MCF 10A (cell line): ENCODE results near the gene NKX1-1. TPM values are rescaled to one million over a fixed set of nuclear protein-coding genes. Genes with fewer than 3 reads are reported as not detected.

ENCODE experiments used
- BruUV-seq: library from RNA; stranded (reverse); fragments of 400-500 nt; replicated peaks from 2 replicates; lab custom pipeline; 2021; lab: Mats Ljungman, UMichigan
- CTCF ChIA-PET: fragments of 300-600 bp; sonication (Branson Sonifier 250); formaldehyde crosslinking; extraction: SDS; loops from one replicate; lab custom pipeline; 2021; ENCODE audit warnings: antibody characterized with exemption, inconsistent platforms; lab: Yijun Ruan, JAX
- POLR2A ChIA-PET: fragments of 300-600, 350-650 bp; sonication (Branson Sonifier 250); formaldehyde crosslinking; extraction: SDS; loops from one replicate; lab custom pipeline; 2020; ENCODE audit warnings: antibody characterized with exemption, inconsistent platforms; lab: Yijun Ruan, JAX
- DNase-seq: peaks from one replicate; pipeline ENCODE4 v3.0.0-alpha.2; 2018; ENCODE audit not compliant: unreplicated experiment
- H3K27ac Mint-ChIP-seq: one replicate; pipeline ENCODE4 v1.8.0; 2022; ENCODE audit warnings: mild to moderate bottlenecking, low read depth, mixed read lengths; ENCODE audit not compliant: unreplicated experiment
- H3K27me3 Mint-ChIP-seq: one replicate; pipeline ENCODE4 v1.8.0; 2022; ENCODE audit warnings: mixed read lengths; ENCODE audit not compliant: insufficient read depth, unreplicated experiment
- H3K36me3 Mint-ChIP-seq: one replicate; pipeline ENCODE4 v1.8.0; 2022; ENCODE audit warnings: mild to moderate bottlenecking, moderate library complexity, mixed read lengths; ENCODE audit not compliant: insufficient read depth, unreplicated experiment
- H3K4me1 Mint-ChIP-seq: one replicate; pipeline ENCODE4 v1.8.0; 2022; ENCODE audit warnings: mixed read lengths; ENCODE audit not compliant: insufficient read depth, unreplicated experiment
- H3K4me3 Mint-ChIP-seq: one replicate; pipeline ENCODE4 v1.8.0; 2022; ENCODE audit warnings: mild to moderate bottlenecking, moderate library complexity, mixed read lengths; ENCODE audit not compliant: unreplicated experiment
- H3K9me3 Mint-ChIP-seq: one replicate; pipeline ENCODE4 v1.8.0; 2022; ENCODE audit warnings: mixed read lengths; ENCODE audit not compliant: unreplicated experiment
- CTCF ChIP-seq: fragments of 200-600 bp; IDR thresholded peaks from one replicate; pipeline ENCODE4 v1.8.0; 2022; ENCODE audit warnings: antibody characterized with exemption, mild to moderate bottlenecking; ENCODE audit not compliant: unreplicated experiment
- intact Hi-C: fragments of 100-400 bp; cut with micrococcal nuclease; formaldehyde crosslinking; loops from 2 replicates; pipeline ENCODE4 v1.14.1; 2022
- total RNA-seq: library from RNA; stranded (reverse); gene quantifications from 2 replicates; pipeline ENCODE4 v1.2.3, GENCODE V29; 2022

NKX1-1 gene
- total RNA-seq, 1 experiment from 2014 or later, result not detected

DNA sequence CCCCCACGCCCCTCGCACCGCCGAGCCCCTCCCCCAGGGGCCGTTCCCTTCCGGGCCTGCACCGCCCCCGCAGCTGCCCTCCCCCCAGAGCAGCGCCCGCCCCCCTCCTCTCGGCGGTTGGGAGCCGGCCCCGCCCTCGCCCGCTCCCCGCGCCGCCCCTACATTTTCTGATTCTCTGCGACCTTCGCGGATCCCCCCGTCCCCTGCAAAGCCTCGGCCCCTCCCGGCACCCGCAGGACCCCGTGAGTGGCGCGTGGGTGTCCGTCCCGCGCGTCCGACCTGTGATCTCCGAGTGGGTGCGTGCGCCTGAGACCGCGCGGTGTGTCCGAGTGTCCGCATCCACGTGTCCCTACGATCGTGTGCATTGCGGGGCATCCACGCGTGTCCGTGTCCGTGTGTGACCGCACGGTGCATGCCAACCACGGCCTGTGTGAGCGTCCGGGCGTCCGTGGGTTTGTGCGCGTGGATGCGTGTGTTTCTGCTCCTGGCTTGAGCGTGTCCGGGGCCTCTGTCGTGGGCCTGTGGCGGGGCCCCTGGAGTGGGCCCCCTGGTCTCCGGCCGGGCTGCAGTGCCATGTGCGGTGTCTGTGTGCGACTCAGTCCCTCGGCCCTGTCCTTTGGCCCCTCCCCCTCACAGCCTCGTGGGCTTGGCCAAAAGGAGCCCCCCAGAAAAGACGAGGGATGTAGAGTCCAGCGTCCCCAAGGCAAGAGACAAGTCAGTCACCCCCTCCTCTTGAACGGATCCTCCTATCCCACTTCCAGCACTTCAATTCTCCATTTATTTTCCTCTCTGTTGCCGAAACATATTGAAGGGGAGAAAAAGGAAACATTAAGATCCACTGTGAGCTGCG lies 8.8 kb upstream of the NKX1-1 start:
- DNase-seq, result no peak
- ChIA-PET CTCF (no interaction called here), POLR2A (no interaction called here)
- no peaks in the 10 kb centered on the region for H3K9me3 Mint-ChIP-seq
- H3K27me3 Mint-ChIP-seq, result peaks cover under 1% of the 10 kb centered on the region
- TF ChIP-seq CTCF, result no peak
- H3K27ac Mint-ChIP-seq, result no peak overlapping the region
- intact Hi-C loops, result no loop called here
- BruUV-seq, result no TSS peak
- H3K4me1 Mint-ChIP-seq, result no peaks in the 10 kb centered on the region
- no peak overlapping the region for H3K4me3 Mint-ChIP-seq
- no peaks in the 10 kb centered on the region for H3K36me3 Mint-ChIP-seq

- Mint-ChIP-seq H3K27me3 (peaks cover 12% of the 10 kb centered on the region), H3K36me3 (no peaks in the 10 kb centered on the region), H3K4me1 (no peaks in the 10 kb centered on the region), H3K27ac (no peak overlapping the region), H3K9me3 (no peaks in the 10 kb centered on the region), H3K4me3 (no peak overlapping the region)
- DNase-seq, result no peak
- TF ChIP-seq CTCF, result no peak
- intact Hi-C loops, result no loop called here
- BruUV-seq, result no TSS peak
- ChIA-PET POLR2A (no interaction called here), CTCF (no interaction called here)
Measured at GRCh38 chr4:1413687-1414479, 7.6 kb upstream of the NKX1-1 start.

DNA sequence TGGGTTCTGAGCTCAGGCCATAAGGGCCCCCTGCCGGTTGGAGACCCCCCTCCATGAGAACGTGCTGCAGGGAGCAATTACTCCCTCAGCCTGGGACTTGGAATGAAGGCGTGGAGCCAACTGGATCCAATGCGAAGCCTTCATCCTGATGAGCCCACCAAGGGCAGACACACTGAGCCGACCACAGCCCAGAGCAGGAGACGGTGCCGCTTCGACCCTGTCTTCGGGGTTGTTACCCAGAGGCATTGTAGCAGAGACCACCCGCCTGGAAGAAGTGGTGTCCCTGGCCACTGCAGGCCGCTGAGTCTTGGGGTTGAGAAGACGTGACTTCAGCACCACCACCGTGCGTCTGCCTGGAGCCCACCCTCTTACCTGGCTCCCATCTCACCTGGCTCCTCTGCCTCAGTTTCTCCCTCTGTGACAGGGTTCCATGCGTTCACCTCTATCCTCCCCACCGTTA lies 7.0 kb upstream of the NKX1-1 start:
- intact Hi-C loops, result no loop called here
- no peak for DNase-seq
- Mint-ChIP-seq H3K4me1 (no peaks in the 10 kb centered on the region), H3K4me3 (no peak overlapping the region), H3K36me3 (no peaks in the 10 kb centered on the region), H3K27me3 (peaks cover 18% of the 10 kb centered on the region), H3K9me3 (no peaks in the 10 kb centered on the region), H3K27ac (no peak overlapping the region)
- CTCF ChIA-PET, result interaction anchor here (0.6 to 0.7 kb wide), 2 partner anchors 1105 to 1781 kb away, joined by 3 read pairs; no protein-coding TSS in a partner anchor
- POLR2A ChIA-PET, result no interaction called here
- TF ChIP-seq CTCF, result no peak
- BruUV-seq, result no TSS peak
